HepG2 (cell line): ENCODE measurements around the gene SOX13. TPM values are rescaled to one million over a fixed set of nuclear protein-coding genes. Genes with fewer than 3 reads are reported as not detected.

Experiments used
- ATAC-seq: fragments of 200-7000 bp; cut with Tn5 transposase; 3 replicates; pipeline ENCODE4 v1.9.1; 2020; ENCODE audit warnings: mild to moderate bottlenecking, moderate library complexity
- BruUV-seq: library from RNA; stranded (reverse); fragments of 400-500 nt; replicated peaks from 2 replicates; lab custom pipeline; 2021; lab: Mats Ljungman, UMichigan
- CTCF ChIA-PET: fragments of 300-600 bp; formaldehyde crosslinking; extraction: SDS; loops from one replicate; lab custom pipeline; 2021; ENCODE audit warnings: low total read pairs, inconsistent platforms, low intra/inter-chr PET ratio; lab: Yijun Ruan, JAX
- POLR2A ChIA-PET: fragments of 350-600 bp; sonication (Branson Sonifier 250); formaldehyde crosslinking; loops from one replicate; lab custom pipeline; 2020; ENCODE audit warnings: antibody characterized with exemption, inconsistent platforms; lab: Yijun Ruan, JAX
- DNase-seq: peaks from one replicate; pipeline ENCODE4 v3.0.0-alpha.2; 2015; ENCODE audit warnings: low spot score
- FAIRE-seq: peaks from 3 replicates; lab custom pipeline; 2011; peaks lifted over from hg19 to GRCh38; lab: Jason Lieb, UNC
- H2AFZ ChIP-seq: one replicate; pipeline ENCODE4 v1.6.1; 2011; ENCODE audit warnings: low read length, inconsistent platforms
- H3K27ac ChIP-seq: fragments of 300-600 bp; 3 replicates; pipeline ENCODE4 v1.8.0; 2011; ENCODE audit warnings: mixed run types, mild to moderate bottlenecking, mixed read lengths, low read length, inconsistent platforms; ENCODE audit not compliant: insufficient read depth; ENCODE audit errors: extremely low read length
- H3K27me3 ChIP-seq, 2 experiments: fragments of 200-600 bp in 1 of 2; 2 replicates in 1 of 2; 3 replicates in 1 of 2; pipeline versions ENCODE4 v1.6.0 to v1.8.0; 2011; ENCODE audit warnings: low read length in 2 of 2, mild to moderate bottlenecking in 2 of 2, moderate library complexity in 2 of 2, inconsistent platforms in 1 of 2; ENCODE audit not compliant: insufficient read depth in 2 of 2, control insufficient read depth in 1 of 2
- H3K36me3 ChIP-seq, 2 experiments: fragments of 200-600 bp in 1 of 2; replicated peaks in 1 of 2; 2 replicates in 1 of 2; 3 replicates in 1 of 2; pipeline versions ENCODE4 v1.5.1 to v1.8.0; 2011; ENCODE audit warnings: low read length in 2 of 2, inconsistent platforms in 1 of 2; ENCODE audit not compliant: insufficient read depth in 2 of 2, control insufficient read depth in 1 of 2
- H3K4me1 ChIP-seq: 2 replicates; pipeline ENCODE4 v1.5.1; 2012; ENCODE audit warnings: low read length, inconsistent platforms; ENCODE audit not compliant: insufficient read depth
- H3K4me2 ChIP-seq: 2 replicates; pipeline ENCODE4 v1.6.0; 2011; ENCODE audit warnings: low read depth, low read length, inconsistent platforms
- H3K4me3 ChIP-seq, 3 experiments: fragments of 200-600 bp in 1 of 3; sonication (generic), shearing (Covaris generic) in 1 of 3; replicated peaks in 1 of 3; 2 replicates each; pipeline ENCODE4 v1.5.1; 2011 to 2016; ENCODE audit warnings: low read length in 3 of 3, inconsistent platforms in 2 of 3, low read depth in 2 of 3, mild to moderate bottlenecking in 2 of 3, control low read depth in 1 of 3, mixed read lengths in 1 of 3; ENCODE audit not compliant: insufficient read depth in 1 of 3
- H3K79me2 ChIP-seq: one replicate; pipeline ENCODE4 v1.6.1; 2011; ENCODE audit warnings: low read length, inconsistent platforms; ENCODE audit not compliant: insufficient read depth
- H3K9ac ChIP-seq: 2 replicates; pipeline ENCODE4 v1.6.0; 2011; ENCODE audit warnings: mild to moderate bottlenecking, low read depth, low read length, inconsistent platforms; ENCODE audit not compliant: insufficient read depth
- H3K9me3 ChIP-seq: 2 replicates; pipeline ENCODE4 v1.5.1; 2012; ENCODE audit warnings: mild to moderate bottlenecking, low read length
- H4K20me1 ChIP-seq: 2 replicates; pipeline ENCODE4 v1.6.0; 2011; ENCODE audit warnings: inconsistent platforms, mild to moderate bottlenecking, low read length, moderate library complexity; ENCODE audit not compliant: insufficient read depth
- DNMT3B ChIP-seq: conservative IDR thresholded peaks from 2 replicates; pipeline ENCODE4 v1.6.1; 2016; ENCODE audit warnings: missing biosample characterization, control low read depth
- DR1 ChIP-seq: sonication (generic); formaldehyde crosslinking; IDR thresholded peaks from 2 replicates; pipeline ENCODE4 v1.8.0; 2021; ENCODE audit warnings: mild to moderate bottlenecking, missing genetic modification reagents, inconsistent platforms
- E2F1 ChIP-seq: sonication (generic); formaldehyde crosslinking; IDR thresholded peaks from 2 replicates; pipeline ENCODE4 v1.5.0; 2020; ENCODE audit warnings: missing genetic modification reagents
- KAT7 ChIP-seq: IDR thresholded peaks from 2 replicates; pipeline ENCODE4 v1.6.1; 2018; ENCODE audit warnings: borderline replicate concordance, missing compliant biosample characterization
- PITX1 ChIP-seq: sonication (generic); formaldehyde crosslinking; IDR thresholded peaks from 2 replicates; pipeline ENCODE4 v1.5.1; 2020; ENCODE audit warnings: mild to moderate bottlenecking, missing genetic modification reagents
- POLR2AphosphoS2 ChIP-seq: IDR thresholded peaks from 2 replicates; pipeline ENCODE4 v1.6.1; 2011; ENCODE audit warnings: low read depth, low read length, improper control_type of control experiment
- TBX2 ChIP-seq: sonication (generic); formaldehyde crosslinking; IDR thresholded peaks from 2 replicates; pipeline ENCODE4 v1.5.0; 2020; ENCODE audit warnings: missing genetic modification reagents, mild to moderate bottlenecking, borderline replicate concordance
- TEAD2 ChIP-seq: sonication (generic); formaldehyde crosslinking; IDR thresholded peaks from 2 replicates; pipeline ENCODE4 v1.9.0; 2021; ENCODE audit warnings: missing genetic modification reagents
- ZNF562 ChIP-seq: sonication (generic); formaldehyde crosslinking; IDR thresholded peaks from 2 replicates; pipeline ENCODE4 v1.8.0; 2022; ENCODE audit warnings: missing genetic modification reagents, borderline replicate concordance
- ZNF569 ChIP-seq: sonication (generic); formaldehyde crosslinking; IDR thresholded peaks from 2 replicates; pipeline ENCODE4 v1.5.0; 2020; ENCODE audit warnings: mild to moderate bottlenecking, missing genetic modification reagents, moderate library complexity, borderline replicate concordance
- WGBS: methylation state at CpG from one replicate; pipeline ENCODE4 v1.1.6; 2017; ENCODE audit warnings: low lambda C conversion rate; 5-methylcytosine and 5-hydroxymethylcytosine counted together
- in situ Hi-C: cut with HindIII; loops from 2 replicates; pipeline ENCODE4 v1.10.0; 2017; ENCODE audit warnings: low pct_unique_long_range_greater_than_20kb; ENCODE audit not compliant: extremely low pct_ligation_motif_present
- intact Hi-C: fragments of 100-400 bp; cut with micrococcal nuclease; formaldehyde crosslinking; loops from one replicate; pipeline ENCODE4 v1.10.0; 2022; ENCODE audit not compliant: unreplicated experiment
- polyA plus RNA-seq, 8 experiments: library from polyadenylated mRNA; depleted of rRNA in 3 of 8; stranded (reverse) in 7 of 8; unstranded in 1 of 8; fragments of >200 nt; fragmentation: Illumina TruSeq in 4 of 8; extraction: Trizol in 4 of 8; gene quantifications; 2 replicates each; pipeline versions ENCODE4 v1.2.1 to v1.2.3, GENCODE V29; 2011 to 2016; ENCODE audit warnings: low read depth in 4 of 8, missing spikeins in 1 of 8, mixed read lengths in 1 of 8; ENCODE audit not compliant: insufficient read depth in 1 of 8
- total RNA-seq, 5 experiments: library from RNA; depleted of rRNA; stranded (reverse); fragments of >200 nt; fragmentation: Illumina TruSeq; extraction: Trizol; gene quantifications; 2 replicates each; pipeline ENCODE4 v1.2.3, GENCODE V29; 2016; ENCODE audit warnings: low read depth in 1 of 5

SOX13 gene
- total and polyA plus RNA-seq, 2 of the 13 experiments (the other 11 are each of a cell fraction or from before 2014, with no cell fraction given): 13.3 to 15.8 TPM

GRCh38 chr1:204110894-204111633, 38.1 kb downstream of the SOX13 start:
- Histone ChIP-seq H3K9ac (no peak overlapping the region), H3K27me3 (no peaks in the 10 kb centered on the region), H3K9me3 (no peaks in the 10 kb centered on the region), H3K4me1 (peaks cover 17% of the 10 kb centered on the region), H3K27ac (no peak overlapping the region), H3K4me3 (no peak overlapping the region), H3K4me2 (no peak overlapping the region), H3K36me3 (peaks cover 15 to 21% of the 10 kb centered on the region in 2 experiments; a peak in 4 of 5 replicates), H3K79me2 (peaks cover 49% of the 10 kb centered on the region), H2AFZ (no peak overlapping the region), H4K20me1 (peaks cover 3% of the 10 kb centered on the region; the same call in 1 of the 2 replicates)
- no TSS peak for BruUV-seq
- ChIA-PET CTCF (no interaction called here), POLR2A (no interaction called here)
- intact Hi-C loops: no loop called here
- ATAC-seq: no peak
- 94% methylated on average over 5 of the region's 5 CpGs for WGBS
- FAIRE-seq: no peak
- in situ Hi-C loops: no loop called here
- DNase-seq: no peak
- TF ChIP-seq PITX1: no peak
- TF ChIP-seq TBX2 (CRISPR knock-in tag): no peak
- TF ChIP-seq ZNF562 (CRISPR knock-in tag): no peak
- no peak for TF ChIP-seq DR1
- TF ChIP-seq E2F1 (CRISPR knock-in tag): no peak
- TF ChIP-seq ZNF569 (CRISPR knock-in tag): no peak
- TF ChIP-seq DNMT3B (CRISPR knock-in tag): no peak
- no peak for TF ChIP-seq TEAD2 (CRISPR knock-in tag)
- TF ChIP-seq KAT7 (CRISPR knock-in tag): no peak
- TF ChIP-seq POLR2AphosphoS2: no peak
